ENCODE measurements around the gene MCC. TPM values are rescaled to one million over a fixed set of nuclear protein-coding genes. Genes with fewer than 3 reads are reported as not detected.

Gene MCC
- total RNA-seq (2014; rRNA removed; shearing (Covaris generic)) (8.8 and 11.6 TPM in 2 replicates), polyA plus RNA-seq (2016; fragmentation: Nextera tagmentation; extraction: Ambion mirVana) (3.1 and 3.4 TPM in 2 replicates)

DNA sequence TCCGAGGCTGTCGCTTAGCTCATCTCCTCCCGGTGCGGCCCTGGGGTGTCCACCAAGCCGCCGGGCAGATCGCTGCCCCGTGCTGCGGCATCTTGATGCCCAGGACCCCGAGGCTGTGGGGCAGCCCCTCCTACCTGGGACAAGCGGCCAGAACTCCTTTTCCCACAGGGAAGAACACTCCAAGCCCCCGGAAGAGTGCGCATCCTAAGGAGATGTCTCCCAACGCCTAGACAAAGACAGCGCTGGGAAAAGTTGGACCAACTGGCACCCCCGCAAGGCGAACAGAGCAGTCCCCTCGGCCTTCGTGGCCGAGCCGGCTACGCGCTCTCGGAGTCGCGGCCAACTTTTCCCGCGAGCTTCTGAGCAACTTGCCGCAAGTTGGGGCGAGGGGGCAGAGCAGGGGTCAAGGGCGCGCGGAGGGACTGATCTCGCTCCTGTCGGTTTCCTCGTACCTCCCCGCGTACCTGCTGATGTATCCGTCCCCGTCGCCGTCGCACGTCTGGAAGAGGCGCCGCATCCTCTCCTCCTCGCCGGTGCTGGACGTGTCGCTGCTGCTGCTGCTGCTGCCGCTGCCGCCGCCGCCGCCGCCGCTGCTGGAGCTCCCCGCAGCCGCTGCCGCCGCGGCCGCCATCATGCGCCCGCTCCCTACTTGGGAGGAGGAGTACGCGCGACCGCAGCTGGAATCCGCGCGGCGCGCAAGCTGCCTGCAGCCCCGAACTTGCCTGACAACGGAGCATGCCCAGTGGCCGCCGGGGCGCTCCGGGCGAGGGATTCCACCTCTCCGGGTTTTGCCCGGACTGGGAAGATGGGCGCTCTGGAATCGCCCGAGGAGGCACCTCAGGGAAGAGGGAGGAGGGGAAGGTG lies at the start of gene MCC:
Gene MCC, minus strand, starts transcription at position 673 of the 864 bp plus-strand sequence.
- TF ChIP-seq EZH2phosphoT487 (IDR thresholded peaks at IDR 0.05; ENCODE audit: insufficient read depth, low read depth) (no peak), EZH2 (IDR thresholded peaks at IDR 0.05; ENCODE audit: insufficient read depth, poor library complexity, severe bottlenecking) (no peak)
- in situ Hi-C loops (cut with MboI): no loop called here
- Histone ChIP-seq H3K9me3 (ENCODE audit: low read depth) (no peaks in the 10 kb centered on the region), H3K27ac (peak within 1 kb of the TSS; percentile 34), H3F3A (ENCODE audit: insufficient read depth) (peaks cover 19% of the 10 kb centered on the region), H3K4me3 (peak within 1 kb of the TSS; percentile 85), H3K4me1 (ENCODE audit: insufficient read depth) (peaks cover 14% of the 10 kb centered on the region), H3K9me2 (ENCODE audit: insufficient read depth) (no peaks in the 10 kb centered on the region), H3K4me2 (ENCODE audit: unreplicated experiment) (peak within 1 kb of the TSS; percentile 94), H3K9ac (peak within 1 kb of the TSS; percentile 79), H3K36me3 (ENCODE audit: low read depth) (no peaks in the 10 kb centered on the region), H3K79me2 (ENCODE audit: insufficient read depth) (no peaks in the 10 kb centered on the region), H3K27me3 (replicated peaks; ENCODE audit: insufficient read depth) (no peaks in the 10 kb centered on the region), H4K20me1 (ENCODE audit: insufficient read depth) (no peaks in the 10 kb centered on the region), H2AFZ (peak within 1 kb of the TSS; percentile 93)
- peak; percentile 95 for DNase-seq
- WGBS, 2 experiments (ENCODE audit: low coverage in 1 of 2, low lambda C conversion rate in 2 of 2, missing lambda C conversion rate in 2 of 2): 1% methylated on average over 81 to 83 of the region's 86 CpGs

DNA sequence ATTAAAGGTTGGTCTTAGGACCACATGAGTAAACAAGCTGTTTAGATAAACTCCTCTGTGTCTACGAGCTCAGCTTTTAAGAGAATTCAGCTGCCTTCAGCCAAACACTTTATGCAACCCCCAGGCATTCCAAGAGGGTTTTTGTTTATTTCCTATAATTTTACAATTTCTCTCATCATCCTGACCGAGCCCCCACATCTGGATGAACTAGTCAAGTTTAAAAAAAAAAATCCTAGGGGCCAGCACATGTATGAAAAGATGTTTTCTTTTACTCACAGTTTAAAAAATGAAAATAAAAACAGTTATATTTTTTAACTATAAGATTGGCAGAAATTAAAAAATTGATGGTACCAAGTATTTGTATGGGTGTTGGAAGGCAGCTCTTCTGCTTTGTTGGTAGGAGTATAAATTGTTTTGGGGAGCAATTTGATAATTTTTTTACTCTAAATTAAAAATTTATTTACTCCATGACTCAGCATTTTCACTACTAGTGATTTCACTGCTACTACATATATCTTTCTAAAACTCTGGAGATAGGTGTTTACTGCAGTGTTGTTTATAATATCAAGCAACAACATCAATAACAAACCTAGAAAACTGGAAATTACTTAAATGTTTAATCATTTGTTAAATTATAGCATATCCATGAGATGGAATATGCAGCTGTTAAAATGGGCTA lies 43.4 kb upstream of the MCC start:
- TF ChIP-seq EZH2phosphoT487 (IDR thresholded peaks at IDR 0.05; ENCODE audit: insufficient read depth, low read depth) (no peak), EZH2 (IDR thresholded peaks at IDR 0.05; ENCODE audit: insufficient read depth, poor library complexity, severe bottlenecking) (no peak)
- H3K27ac ChIP-seq: no peak overlapping the region
- 95% methylated on average over 2 of the region's 2 CpGs for WGBS, 2 experiments (ENCODE audit: low coverage in 1 of 2, low lambda C conversion rate in 2 of 2, missing lambda C conversion rate in 2 of 2)
- no peak overlapping the region for H3K9ac ChIP-seq
- no peak overlapping the region for H3K4me3 ChIP-seq
- no peaks in the 10 kb centered on the region for H3K9me3 ChIP-seq (ENCODE audit: low read depth)
- H3K4me1 ChIP-seq (ENCODE audit: insufficient read depth): no peaks in the 10 kb centered on the region
- no peak overlapping the region for H3K4me2 ChIP-seq (ENCODE audit: unreplicated experiment)
- in situ Hi-C loops (cut with MboI): no loop called here
- H4K20me1 ChIP-seq (ENCODE audit: insufficient read depth): no peaks in the 10 kb centered on the region
- H3K9me2 ChIP-seq (ENCODE audit: insufficient read depth): no peaks in the 10 kb centered on the region
- H2AFZ ChIP-seq: no peak overlapping the region
- no peaks in the 10 kb centered on the region for H3K27me3 ChIP-seq (replicated peaks; ENCODE audit: insufficient read depth)
- DNase-seq: peak; percentile 31
- H3F3A ChIP-seq (ENCODE audit: insufficient read depth): no peaks in the 10 kb centered on the region
- H3K36me3 ChIP-seq (ENCODE audit: low read depth): peaks cover 35% of the 10 kb centered on the region
- peaks cover 48% of the 10 kb centered on the region for H3K79me2 ChIP-seq (ENCODE audit: insufficient read depth)

GRCh38 chr5:113527746-113528145 lies 39.5 kb upstream of the MCC start:
- peaks cover 14% of the 10 kb centered on the region; the same call in 1 of the 2 replicates for H3F3A ChIP-seq (ENCODE audit: insufficient read depth)
- TF ChIP-seq EZH2 (IDR thresholded peaks at IDR 0.05; ENCODE audit: insufficient read depth, poor library complexity, severe bottlenecking): no peak
- TF ChIP-seq EZH2phosphoT487 (IDR thresholded peaks at IDR 0.05; ENCODE audit: insufficient read depth, low read depth): no peak
- H3K36me3 ChIP-seq (ENCODE audit: low read depth): peaks cover 9% of the 10 kb centered on the region
- no peaks in the 10 kb centered on the region for H3K9me2 ChIP-seq (ENCODE audit: insufficient read depth)
- in situ Hi-C loops (cut with MboI): no loop called here
- no peak overlapping the region for H3K27ac ChIP-seq
- no peak overlapping the region for H2AFZ ChIP-seq
- no peak overlapping the region for H3K9ac ChIP-seq
- WGBS, 2 experiments (ENCODE audit: low coverage in 1 of 2, low lambda C conversion rate in 2 of 2, missing lambda C conversion rate in 2 of 2): 96 to 98% methylated on average over 5 of the region's 5 CpGs
- no peak overlapping the region for H3K4me2 ChIP-seq (ENCODE audit: unreplicated experiment)
- H4K20me1 ChIP-seq (ENCODE audit: insufficient read depth): no peaks in the 10 kb centered on the region
- H3K4me3 ChIP-seq: no peak overlapping the region
- H3K4me1 ChIP-seq (ENCODE audit: insufficient read depth): peaks cover 17% of the 10 kb centered on the region
- H3K79me2 ChIP-seq (ENCODE audit: insufficient read depth): peaks cover 82% of the 10 kb centered on the region
- DNase-seq: no peak
- no peaks in the 10 kb centered on the region for H3K9me3 ChIP-seq (ENCODE audit: low read depth)
- no peaks in the 10 kb centered on the region for H3K27me3 ChIP-seq (replicated peaks; ENCODE audit: insufficient read depth)

DNA sequence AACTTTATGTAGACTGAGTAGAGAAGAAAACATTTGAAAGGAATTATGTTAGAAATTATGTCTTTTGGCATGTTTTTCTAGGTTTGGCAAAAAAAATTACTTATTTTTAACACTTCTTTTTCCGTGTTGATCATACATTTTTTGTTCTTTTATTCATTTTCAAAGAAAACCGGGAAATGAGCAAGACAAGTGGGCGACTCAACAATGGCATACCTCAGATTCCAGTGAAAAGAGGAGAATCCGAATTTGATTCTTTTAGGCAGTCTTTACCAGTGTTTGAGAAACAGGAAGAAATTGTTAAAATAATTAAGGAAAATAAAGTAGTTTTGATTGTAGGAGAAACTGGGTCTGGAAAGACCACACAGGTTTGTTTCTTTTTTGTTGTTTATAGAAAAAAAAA lies 38.2 kb upstream of the MCC start:
- Histone ChIP-seq H3F3A (ENCODE audit: insufficient read depth) (peaks cover 14% of the 10 kb centered on the region; the same call in 1 of the 2 replicates), H3K9me3 (ENCODE audit: low read depth) (no peaks in the 10 kb centered on the region), H3K79me2 (ENCODE audit: insufficient read depth) (peaks cover 90% of the 10 kb centered on the region), H4K20me1 (ENCODE audit: insufficient read depth) (no peaks in the 10 kb centered on the region), H3K9me2 (ENCODE audit: insufficient read depth) (no peaks in the 10 kb centered on the region), H3K4me1 (ENCODE audit: insufficient read depth) (peaks cover 17% of the 10 kb centered on the region), H3K4me3 (no peak overlapping the region), H3K9ac (no peak overlapping the region), H3K27ac (no peak overlapping the region), H3K36me3 (ENCODE audit: low read depth) (peaks cover 6% of the 10 kb centered on the region; the same call in 1 of the 2 replicates), H3K4me2 (ENCODE audit: unreplicated experiment) (no peak overlapping the region), H2AFZ (no peak overlapping the region), H3K27me3 (replicated peaks; ENCODE audit: insufficient read depth) (no peaks in the 10 kb centered on the region)
- no peak for TF ChIP-seq EZH2phosphoT487 (IDR thresholded peaks at IDR 0.05; ENCODE audit: insufficient read depth, low read depth)
- TF ChIP-seq EZH2 (IDR thresholded peaks at IDR 0.05; ENCODE audit: insufficient read depth, poor library complexity, severe bottlenecking): no peak
- in situ Hi-C loops (cut with MboI): no loop called here
- peak; percentile 30 for DNase-seq
- 63 to 65% methylated on average over 4 of the region's 4 CpGs for WGBS, 2 experiments (ENCODE audit: low coverage in 1 of 2, low lambda C conversion rate in 2 of 2, missing lambda C conversion rate in 2 of 2)
